Mononuclear cell (primary cell): ENCODE results near the gene RYR2. TPM values are rescaled to one million over a fixed set of nuclear protein-coding genes. Genes with fewer than 3 reads are reported as not detected.

Source experiments
- H3K27me3 ChIP-seq: 2 replicates; pipeline ENCODE4 v1.6.0; 2011; ENCODE audit warnings: low read length, control low read depth; ENCODE audit not compliant: insufficient read depth
- H3K4me1 ChIP-seq: 2 replicates; pipeline ENCODE4 v1.5.1; 2011; ENCODE audit warnings: mild to moderate bottlenecking, low read length, control low read depth; ENCODE audit not compliant: insufficient read depth
- H3K4me3 ChIP-seq: 2 replicates; pipeline ENCODE4 v1.5.1; 2011; ENCODE audit warnings: mild to moderate bottlenecking, low read length, moderate library complexity
- H3K9me3 ChIP-seq: 2 replicates; pipeline ENCODE4 v1.5.1; 2011; ENCODE audit warnings: low read depth, mild to moderate bottlenecking, control low read depth, low read length
- total RNA-seq: library from RNA; depleted of rRNA; stranded (reverse); fragments of >200 nt; gene quantifications from one replicate; pipeline ENCODE4 v1.2.3, GENCODE V29; 2012

The RYR2 gene
- total RNA-seq, 1 donor = 0.21 TPM

- Histone ChIP-seq H3K4me1 (no peaks in the 10 kb centered on the region), H3K4me3 (no peak overlapping the region), H3K9me3 (no peaks in the 10 kb centered on the region), H3K27me3 (no peaks in the 10 kb centered on the region)
Observed at GRCh38 chr1:237877631-237878030, 835.6 kb downstream of the RYR2 start.

- no peaks in the 10 kb centered on the region for H3K9me3 ChIP-seq
- no peaks in the 10 kb centered on the region for H3K4me1 ChIP-seq
- H3K27me3 ChIP-seq = no peaks in the 10 kb centered on the region
- H3K4me3 ChIP-seq = no peak overlapping the region
Observed at GRCh38 chr1:237878406-237878805, 836.4 kb downstream of the RYR2 start.

DNA sequence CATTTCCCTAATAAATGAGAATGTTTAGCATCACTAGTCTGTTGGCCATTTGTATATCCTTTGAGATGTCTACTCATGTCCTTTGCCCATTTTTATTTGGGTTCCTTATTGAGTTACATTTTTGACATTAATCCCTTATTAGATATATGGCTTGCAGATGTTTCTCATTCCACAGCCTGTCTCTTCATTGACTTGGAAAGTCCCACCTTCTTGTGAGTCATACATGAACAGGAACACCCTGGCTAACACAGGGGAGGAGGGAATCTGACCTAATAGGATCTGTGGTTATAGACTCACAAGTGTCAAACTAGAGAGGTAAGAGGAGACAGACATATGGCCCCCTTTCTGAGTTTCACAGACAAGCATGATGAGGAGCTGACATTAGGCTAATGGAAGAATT, 837.2 kb downstream of the RYR2 start:
- no peaks in the 10 kb centered on the region for H3K27me3 ChIP-seq
- H3K4me1 ChIP-seq = no peaks in the 10 kb centered on the region
- H3K9me3 ChIP-seq = no peaks in the 10 kb centered on the region
- H3K4me3 ChIP-seq = no peak overlapping the region

Other genes starting within 250 kb of the RYR2 start
- gene MTR, start 246.9 kb upstream of the RYR2 start, total RNA-seq = 34.7 TPM
- not detected for gene MT1HL1, start 37.7 kb upstream of the RYR2 start, total RNA-seq